GM12872 (cell line): ENCODE measurements around the gene SLC1A4.

Experiments used
- TF ChIP-seq, protein P1 (sequence below): IDR thresholded peaks from 3 replicates; pipeline ENCODE4 v1.5.1; 2011; ENCODE audit warnings: low read depth, mild to moderate bottlenecking, low read length, moderate library complexity; ENCODE audit not compliant: insufficient read depth

The SLC1A4 gene

DNA sequence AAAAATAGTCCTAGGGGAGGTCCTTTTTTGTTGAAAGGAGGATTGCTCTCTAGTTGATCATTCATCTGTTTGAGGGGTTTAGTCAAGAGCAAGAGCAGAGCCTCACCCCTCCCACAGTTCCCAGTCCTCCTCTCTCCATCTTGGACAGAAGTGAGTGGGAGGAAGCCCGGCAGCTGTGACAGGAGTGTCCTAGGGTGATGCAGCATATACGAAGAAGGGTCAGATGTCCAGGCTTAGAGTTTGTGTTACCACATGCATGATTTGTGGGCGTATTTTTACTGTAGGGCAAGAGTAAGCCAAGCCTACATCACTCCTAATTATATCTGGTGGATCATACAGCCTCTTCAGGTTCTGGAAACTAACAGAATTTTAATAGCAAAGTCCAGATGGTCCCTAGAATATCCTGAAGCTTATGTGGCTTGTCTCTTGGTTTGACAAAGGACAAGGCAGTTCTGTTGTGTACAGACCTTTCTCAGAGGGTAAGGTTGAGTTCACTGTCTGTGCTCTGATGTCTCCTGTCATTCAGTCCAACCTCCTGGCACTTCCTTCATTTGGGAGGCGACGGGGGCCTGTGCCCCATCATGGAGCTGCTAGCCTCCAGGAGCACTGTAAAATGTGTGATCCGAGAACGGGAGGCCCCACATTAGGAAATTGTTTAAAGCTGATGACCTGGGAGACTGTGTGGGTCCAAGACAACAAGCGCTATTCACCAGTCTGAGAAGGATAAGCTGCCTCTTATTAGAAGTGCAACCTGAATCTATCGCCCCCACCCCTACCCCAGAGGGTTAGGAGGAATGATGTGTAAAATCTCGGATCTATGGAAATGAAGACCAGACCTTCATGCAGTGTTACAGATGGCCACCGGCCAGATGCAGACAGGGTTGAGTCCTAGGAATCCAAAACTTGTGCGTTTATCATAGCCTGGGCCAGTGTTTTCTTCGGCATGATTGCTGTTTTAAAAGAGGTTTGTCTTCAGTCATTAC is 73.9 kb downstream of the SLC1A4 start:
- TF ChIP-seq, protein P1, sequence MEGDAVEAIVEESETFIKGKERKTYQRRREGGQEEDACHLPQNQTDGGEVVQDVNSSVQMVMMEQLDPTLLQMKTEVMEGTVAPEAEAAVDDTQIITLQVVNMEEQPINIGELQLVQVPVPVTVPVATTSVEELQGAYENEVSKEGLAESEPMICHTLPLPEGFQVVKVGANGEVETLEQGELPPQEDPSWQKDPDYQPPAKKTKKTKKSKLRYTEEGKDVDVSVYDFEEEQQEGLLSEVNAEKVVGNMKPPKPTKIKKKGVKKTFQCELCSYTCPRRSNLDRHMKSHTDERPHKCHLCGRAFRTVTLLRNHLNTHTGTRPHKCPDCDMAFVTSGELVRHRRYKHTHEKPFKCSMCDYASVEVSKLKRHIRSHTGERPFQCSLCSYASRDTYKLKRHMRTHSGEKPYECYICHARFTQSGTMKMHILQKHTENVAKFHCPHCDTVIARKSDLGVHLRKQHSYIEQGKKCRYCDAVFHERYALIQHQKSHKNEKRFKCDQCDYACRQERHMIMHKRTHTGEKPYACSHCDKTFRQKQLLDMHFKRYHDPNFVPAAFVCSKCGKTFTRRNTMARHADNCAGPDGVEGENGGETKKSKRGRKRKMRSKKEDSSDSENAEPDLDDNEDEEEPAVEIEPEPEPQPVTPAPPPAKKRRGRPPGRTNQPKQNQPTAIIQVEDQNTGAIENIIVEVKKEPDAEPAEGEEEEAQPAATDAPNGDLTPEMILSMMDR: no peak

DNA sequence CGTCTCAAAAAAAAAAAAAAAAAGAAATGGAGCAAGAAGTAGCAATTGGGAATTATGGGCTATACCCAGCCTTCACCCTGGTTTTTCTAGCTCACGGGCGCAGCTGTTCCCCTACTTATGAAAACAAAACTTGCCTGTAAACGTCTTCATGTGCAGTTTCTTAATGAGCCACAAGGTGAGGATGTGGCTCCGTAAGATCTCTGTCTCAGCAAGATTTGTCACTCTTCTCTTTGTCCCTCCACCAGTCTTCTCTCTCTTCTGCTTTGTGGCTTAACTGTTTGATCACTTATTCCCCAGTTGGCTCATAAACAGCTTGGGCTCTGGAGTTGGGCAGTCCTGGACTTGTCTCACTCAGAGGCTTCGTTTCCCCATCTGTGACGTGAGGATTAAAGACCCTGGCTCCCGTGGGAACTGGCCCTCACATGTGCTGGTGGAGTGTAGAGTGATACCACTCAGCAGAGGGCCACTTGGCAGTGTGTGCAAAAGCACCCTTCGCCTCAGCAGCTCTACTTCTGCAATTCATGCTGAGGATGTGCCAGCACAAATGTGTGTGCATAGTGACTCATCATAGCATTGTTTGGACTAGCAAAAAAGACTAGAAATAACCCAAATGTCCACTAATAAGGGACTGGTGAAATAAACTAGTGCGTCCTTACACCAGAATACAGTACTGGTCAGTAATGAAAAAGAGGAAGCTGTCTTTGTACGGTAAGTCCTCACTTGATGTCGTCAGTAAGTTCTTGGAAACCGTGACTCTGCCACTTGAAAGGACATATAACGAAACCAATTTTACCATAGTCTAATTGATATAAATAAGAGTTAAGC is 75.7 kb downstream of the SLC1A4 start:
- TF ChIP-seq, protein P1: peak; percentile 97

DNA sequence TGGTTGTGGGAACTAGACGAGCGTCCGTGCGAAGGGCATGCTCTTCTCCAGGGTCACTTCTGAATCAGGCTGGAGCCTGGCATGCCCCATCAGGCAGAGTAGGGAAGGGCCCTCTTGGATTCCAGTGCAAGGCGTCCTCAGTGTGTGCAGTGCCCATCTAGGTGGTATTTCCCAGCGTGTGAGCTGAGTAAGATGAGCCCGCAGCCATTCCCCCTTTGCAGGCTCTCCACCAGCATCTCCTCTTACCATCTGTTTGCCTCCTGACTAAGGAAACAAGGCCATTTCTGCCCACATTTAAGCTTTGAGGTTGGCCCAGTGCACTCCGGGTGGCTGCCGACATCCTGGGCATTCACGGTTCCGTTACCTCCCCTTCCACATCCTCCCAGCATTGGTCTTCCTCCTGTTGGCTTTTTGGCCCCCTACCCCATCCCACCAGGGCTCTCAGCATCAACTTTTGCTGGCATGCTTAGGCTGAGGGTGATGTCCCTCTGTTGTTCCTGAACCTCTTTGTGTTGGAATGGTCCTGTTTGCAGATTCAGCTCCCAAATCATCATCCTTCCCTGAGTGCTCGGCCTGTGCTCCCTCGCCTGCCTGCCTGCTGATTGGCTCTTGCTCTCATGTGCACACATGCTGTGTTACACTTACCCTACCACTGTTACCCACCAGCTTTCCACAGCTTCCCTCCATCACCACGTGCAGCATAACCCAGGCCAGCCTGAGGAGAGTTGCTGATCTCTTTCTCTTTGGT is 78.8 kb downstream of the SLC1A4 start:
- TF ChIP-seq, protein P1: no peak

DNA sequence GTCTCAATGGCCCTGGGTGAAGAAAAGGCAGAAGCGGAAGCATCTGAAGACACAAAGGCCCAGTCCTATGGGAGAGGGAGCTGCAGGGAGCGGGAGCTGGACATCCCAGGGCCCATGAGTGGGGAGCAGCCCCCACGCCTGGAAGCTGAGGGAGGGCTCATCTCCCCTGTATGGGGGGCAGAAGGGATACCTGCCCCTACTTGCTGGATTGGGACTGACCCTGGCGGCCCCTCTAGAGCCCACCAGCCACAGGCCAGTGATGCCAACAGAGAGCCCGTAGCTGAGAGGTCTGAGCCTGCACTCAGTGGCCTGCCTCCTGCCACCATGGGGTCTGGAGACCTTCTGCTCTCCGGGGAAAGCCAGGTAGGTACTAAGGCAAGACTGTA is 80.2 kb downstream of the SLC1A4 start:
- TF ChIP-seq, protein P1: no peak

DNA sequence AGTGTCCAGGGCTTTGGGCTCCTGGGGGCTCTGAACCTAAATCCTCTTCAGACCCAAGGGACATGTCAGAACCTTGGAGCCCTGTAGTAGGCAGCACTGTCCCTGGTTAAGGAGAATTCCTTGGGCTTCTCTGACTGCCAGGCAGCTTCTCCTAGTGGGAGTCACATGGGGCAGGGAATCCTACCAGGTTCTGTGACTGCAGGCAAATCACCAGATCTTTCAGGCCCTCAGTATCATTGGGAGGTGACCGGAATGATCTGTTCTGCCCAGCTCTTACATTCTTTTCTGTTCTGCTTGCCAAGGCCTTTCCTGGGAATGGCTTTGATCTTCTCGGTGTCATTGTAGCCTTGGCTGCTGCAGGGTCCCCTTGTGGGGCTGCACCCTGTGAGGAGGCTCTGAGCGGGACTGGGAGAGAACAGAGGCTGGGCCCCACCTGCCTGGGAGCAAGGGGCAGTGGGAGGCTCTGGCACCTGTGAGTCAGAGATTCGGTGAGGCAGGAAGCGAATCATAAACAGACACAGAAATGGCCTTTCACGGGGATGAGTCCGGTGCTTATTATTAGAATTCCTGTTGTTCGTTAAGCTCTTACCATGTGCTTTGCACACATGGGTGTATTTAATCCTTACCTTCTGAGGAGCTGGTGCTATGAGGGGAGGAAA is 81.1 kb downstream of the SLC1A4 start:
- TF ChIP-seq, protein P1: no peak

DNA sequence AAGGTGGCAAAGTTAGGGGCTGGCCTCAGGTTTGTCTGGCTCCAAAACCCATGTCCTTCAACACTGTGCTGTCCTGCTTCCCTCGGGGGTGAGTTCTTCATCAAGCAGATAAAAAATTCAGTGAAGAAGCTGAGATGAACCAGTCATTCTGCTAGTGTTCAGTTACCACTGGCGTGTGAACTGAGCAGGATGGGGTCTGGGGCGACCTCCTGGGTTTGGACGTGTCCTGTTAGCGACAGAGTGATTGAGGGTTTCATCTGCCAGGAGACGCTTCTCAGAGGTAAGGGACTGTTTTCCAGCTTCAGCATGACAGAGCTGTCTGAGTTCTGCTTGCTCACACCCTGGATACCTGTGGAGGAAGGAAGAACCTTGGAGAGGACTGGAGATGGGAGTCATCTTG is 81.7 kb downstream of the SLC1A4 start:
- TF ChIP-seq, protein P1: no peak
